ENCODE data around the gene ZFP36L2. TPM values are rescaled to one million over a fixed set of nuclear protein-coding genes. Genes with fewer than 3 reads are reported as not detected.

The ZFP36L2 gene
- total RNA-seq, 2 donors from 2014 or later, result 43.2 to 47.3 TPM

GRCh38 chr2:43255296-43255910 is 29.0 kb upstream of the ZFP36L2 start:
- no peak for TF ChIP-seq CTCF (IDR thresholded peaks at IDR 0.05)
- Histone ChIP-seq H3K9me3 (no peaks in the 10 kb centered on the region), H3K4me3 (no peak overlapping the region), H3K27ac (no peak overlapping the region), H3K27me3 (no peaks in the 10 kb centered on the region), H3K4me1 (peaks cover 0 to 17% of the 10 kb centered on the region in 2 donors), H3K36me3 (no peaks in the 10 kb centered on the region)
- DNase-seq (ENCODE audit: low spot score), result no peak

- Histone ChIP-seq H3K27ac (no peak overlapping the region), H3K9me3 (no peaks in the 10 kb centered on the region), H3K4me1 (peaks cover 0 to 17% of the 10 kb centered on the region in 2 donors), H3K4me3 (no peak overlapping the region), H3K27me3 (no peaks in the 10 kb centered on the region), H3K36me3 (no peaks in the 10 kb centered on the region)
- no peak for TF ChIP-seq CTCF (IDR thresholded peaks at IDR 0.05)
- DNase-seq (ENCODE audit: low spot score), result no peak
These were observed 27.9 kb upstream of the ZFP36L2 start for GRCh38 chr2:43254331-43254730.

- no peak for TF ChIP-seq CTCF (IDR thresholded peaks at IDR 0.05)
- H3K27me3 ChIP-seq, result no peaks in the 10 kb centered on the region
- no peaks in the 10 kb centered on the region for H3K36me3 ChIP-seq
- H3K9me3 ChIP-seq, result no peaks in the 10 kb centered on the region
- no peak overlapping the region for H3K4me3 ChIP-seq
- DNase-seq (ENCODE audit: low spot score), result no peak
- peaks cover 0 to 11% of the 10 kb centered on the region in 2 donors for H3K4me1 ChIP-seq
- H3K27ac ChIP-seq, result peak overlapping the region; percentile 64 to 72
These were observed 24.8 kb upstream of the ZFP36L2 start for GRCh38 chr2:43251171-43251731.

GRCh38 chr2:43250015-43250414 is 23.6 kb upstream of the ZFP36L2 start:
- TF ChIP-seq CTCF (IDR thresholded peaks at IDR 0.05), result no peak
- no peak overlapping the region for H3K27ac ChIP-seq
- DNase-seq (ENCODE audit: low spot score), result no peak
- peaks cover 0 to 11% of the 10 kb centered on the region in 2 donors for H3K4me1 ChIP-seq
- H3K4me3 ChIP-seq, result no peak overlapping the region
- no peaks in the 10 kb centered on the region for H3K9me3 ChIP-seq
- no peaks in the 10 kb centered on the region for H3K27me3 ChIP-seq
- no peaks in the 10 kb centered on the region for H3K36me3 ChIP-seq

GRCh38 chr2:43248621-43249020 is 22.2 kb upstream of the ZFP36L2 start:
- Histone ChIP-seq H3K4me1 (peaks cover 0 to 11% of the 10 kb centered on the region in 2 donors), H3K9me3 (no peaks in the 10 kb centered on the region), H3K4me3 (no peak overlapping the region), H3K27ac (no peak overlapping the region), H3K27me3 (no peaks in the 10 kb centered on the region), H3K36me3 (no peaks in the 10 kb centered on the region)
- DNase-seq (ENCODE audit: low spot score), result no peak
- TF ChIP-seq CTCF (IDR thresholded peaks at IDR 0.05), result no peak

GRCh38 chr2:43246641-43247040 is 20.2 kb upstream of the ZFP36L2 start:
- Histone ChIP-seq H3K27me3 (no peaks in the 10 kb centered on the region), H3K4me3 (no peak overlapping the region), H3K36me3 (no peaks in the 10 kb centered on the region), H3K27ac (no peak overlapping the region), H3K9me3 (no peaks in the 10 kb centered on the region), H3K4me1 (peaks cover 0 to 9% of the 10 kb centered on the region in 2 donors)
- TF ChIP-seq CTCF (IDR thresholded peaks at IDR 0.05), result no peak
- DNase-seq (ENCODE audit: low spot score), result no peak

Measured in right atrium auricular region (tissue), 2 donors.